Lower leg skin (tissue), 3 donors: ENCODE data around the gene CHTOP.

ENCODE experiments used
- CTCF ChIP-seq, 3 donors: fragments of 450-650 bp; IDR thresholded peaks; one replicate each; pipeline ENCODE4 v1.5.1; 2016; ENCODE audit warnings: antibody characterized with exemption in 3 of 3, mild to moderate bottlenecking in 3 of 3, moderate library complexity in 2 of 3
- POLR2A ChIP-seq, 2 donors: fragments of 450-650 bp; IDR thresholded peaks; one replicate each; pipeline ENCODE4 v1.6.1; 2016 to 2017; ENCODE audit warnings: antibody characterized with exemption in 2 of 2, mild to moderate bottlenecking in 1 of 2, moderate library complexity in 1 of 2

GRCh38 chr1:153585006-153585405 is 48.9 kb upstream of the CHTOP start:
- no peak for TF ChIP-seq CTCF (IDR thresholded peaks at IDR 0.05)
- TF ChIP-seq POLR2A (IDR thresholded peaks at IDR 0.05): no peak
